22Rv1 (cell line): ENCODE results near the gene PCCA.
"Not testable (repeated sequence)": the region's sequence is repeated elsewhere in the genome, so short reads cannot be mapped to it uniquely, and the experiment has no call there.

ENCODE experiments used
- H3K27ac ChIP-seq: fragments of 450-650 bp; 2 replicates; pipeline ENCODE4 v1.5.1; 2017
- CTCF ChIP-seq: fragments of 450-650 bp; IDR thresholded peaks from 2 replicates; pipeline ENCODE4 v1.5.1; 2017; ENCODE audit warnings: mild to moderate bottlenecking
- ZFX ChIP-seq: fragments of 450-650 bp; IDR thresholded peaks from 2 replicates; pipeline ENCODE4 v1.6.1; 2017; ENCODE audit warnings: antibody characterized with exemption, borderline replicate concordance

PCCA gene

GRCh38 chr13:100563779-100564178 is 474.9 kb downstream of the PCCA start:
- no peak overlapping the region for H3K27ac ChIP-seq
- no peak for TF ChIP-seq ZFX
- TF ChIP-seq CTCF, result no peak

- no peak overlapping the region for H3K27ac ChIP-seq
- TF ChIP-seq ZFX, result no peak
Observed at GRCh38 chr13:100564444-100565223, 475.7 kb downstream of the PCCA start.

GRCh38 chr13:100565286-100565685 is 476.4 kb downstream of the PCCA start:
- H3K27ac ChIP-seq, result no peak overlapping the region
- TF ChIP-seq ZFX (no peak), CTCF (no peak)

- no peak overlapping the region for H3K27ac ChIP-seq
- no peak for TF ChIP-seq CTCF
- no peak for TF ChIP-seq ZFX
Observed at GRCh38 chr13:100566543-100566942, 477.6 kb downstream of the PCCA start.

GRCh38 chr13:100573121-100573520 is 484.2 kb downstream of the PCCA start:
- no peak overlapping the region for H3K27ac ChIP-seq

GRCh38 chr13:100577239-100577638 is 488.3 kb downstream of the PCCA start:
- not testable (repeated sequence) for H3K27ac ChIP-seq

More at GRCh38 chr13:100573121-100573520, 484.2 kb downstream of the PCCA start:
- TF ChIP-seq ZFX (no peak), CTCF (peak; percentile 91)
